Measurements from ENCODE around the gene ARMC2. TPM values are rescaled to one million over a fixed set of nuclear protein-coding genes. Genes with fewer than 3 reads are reported as not detected.

The ARMC2 gene
- total and polyA plus RNA-seq, 10 donors = 1.4 to 12.2 (median 5.7) TPM

GRCh38 chr6:108983151-108983550 is 134.9 kb downstream of the ARMC2 start:
- Histone ChIP-seq H3K4me3 (no peak overlapping the region), H3K27me3 (replicated peaks in 1 of 7) (no peaks in the 10 kb centered on the region), H3K9me3 (peaks cover 0 to 31% (median 19%) of the 10 kb centered on the region in 8 donors), H3K4me1 (no peaks in the 10 kb centered on the region), H3K36me3 (peaks cover 0 to 45% (median 16%) of the 10 kb centered on the region in 6 donors), H3K27ac (no peak overlapping the region)
- TF ChIP-seq POLR2AphosphoS5 (IDR thresholded peaks at IDR 0.05) (no peak), POLR2A (IDR thresholded peaks at IDR 0.05) (no peak)
- no peak for DNase-seq
- intact Hi-C loops (cut with DNase I; ENCODE audit: low total_unique reads) = no loop called here
- WGBS, 5 donors = 48 to 82% (median 68%) methylated on average over 1 of the region's 1 CpG

- H3K4me3 ChIP-seq = no peak overlapping the region
- TF ChIP-seq CTCF (IDR thresholded peaks at IDR 0.05 in 8 of 11, conservative IDR thresholded peaks at IDR 0.05 in 3 of 11) (no peak), POLR2A (IDR thresholded peaks at IDR 0.05) (no peak), POLR2AphosphoS5 (IDR thresholded peaks at IDR 0.05) (no peak)
- no peaks in the 10 kb centered on the region for H3K27me3 ChIP-seq (replicated peaks in 1 of 7)
- no peaks in the 10 kb centered on the region for H3K4me1 ChIP-seq
- intact Hi-C loops (cut with DNase I; ENCODE audit: low total_unique reads) = no loop called here
- H3K27ac ChIP-seq = no peak overlapping the region
- H3K36me3 ChIP-seq = peaks cover 5 to 66% (median 36%) of the 10 kb centered on the region in 6 donors
- DNase-seq = no peak
- H3K9me3 ChIP-seq = peaks cover 0 to 11% (median 4%) of the 10 kb centered on the region in 8 donors
Measured at GRCh38 chr6:108985301-108985700, 137.1 kb downstream of the ARMC2 start.

GRCh38 chr6:108987156-108987555 is 138.9 kb downstream of the ARMC2 start:
- no peaks in the 10 kb centered on the region for H3K27me3 ChIP-seq (replicated peaks in 1 of 7)
- peaks cover 0 to 4% (median 0%) of the 10 kb centered on the region in 8 donors for H3K9me3 ChIP-seq
- DNase-seq = no peak
- no peak overlapping the region for H3K4me3 ChIP-seq
- no peak overlapping the region for H3K27ac ChIP-seq
- no peak for TF ChIP-seq CTCF (IDR thresholded peaks at IDR 0.05 in 8 of 11, conservative IDR thresholded peaks at IDR 0.05 in 3 of 11)
- no peak for TF ChIP-seq POLR2A (IDR thresholded peaks at IDR 0.05)
- no peak for TF ChIP-seq POLR2AphosphoS5 (IDR thresholded peaks at IDR 0.05)
- H3K36me3 ChIP-seq = peaks cover 10 to 85% (median 54%) of the 10 kb centered on the region in 6 donors
- H3K4me1 ChIP-seq = no peaks in the 10 kb centered on the region
- intact Hi-C loops (cut with DNase I; ENCODE audit: low total_unique reads) = no loop called here

- Histone ChIP-seq H3K36me3 (peaks cover 10 to 96% (median 65%) of the 10 kb centered on the region in 6 donors), H3K4me3 (no peak overlapping the region), H3K27me3 (replicated peaks in 1 of 7) (no peaks in the 10 kb centered on the region), H3K4me1 (no peaks in the 10 kb centered on the region), H3K9me3 (no peaks in the 10 kb centered on the region), H3K27ac (no peak overlapping the region)
- WGBS, 5 donors = 94 to 99% (median 97%) methylated on average over 3 of the region's 3 CpGs
- intact Hi-C loops (cut with DNase I; ENCODE audit: low total_unique reads) = no loop called here
- TF ChIP-seq POLR2A (IDR thresholded peaks at IDR 0.05) (no peak), CTCF (IDR thresholded peaks at IDR 0.05 in 8 of 11, conservative IDR thresholded peaks at IDR 0.05 in 3 of 11) (no peak), POLR2AphosphoS5 (IDR thresholded peaks at IDR 0.05) (no peak)
- DNase-seq = no peak
Measured at GRCh38 chr6:108988296-108988695, 140.1 kb downstream of the ARMC2 start.

GRCh38 chr6:108988765-108989164 is 140.5 kb downstream of the ARMC2 start:
- Histone ChIP-seq H3K9me3 (no peaks in the 10 kb centered on the region), H3K27ac (no peak overlapping the region), H3K27me3 (replicated peaks in 1 of 7) (no peaks in the 10 kb centered on the region), H3K36me3 (peaks cover 10 to 100% (median 69%) of the 10 kb centered on the region in 6 donors), H3K4me1 (no peaks in the 10 kb centered on the region), H3K4me3 (no peak overlapping the region)
- DNase-seq = no peak
- WGBS, 5 donors = 96 to 97% (median 96%) methylated on average over 5 of the region's 5 CpGs
- intact Hi-C loops (cut with DNase I; ENCODE audit: low total_unique reads) = no loop called here
- TF ChIP-seq POLR2A (IDR thresholded peaks at IDR 0.05) = no peak
- TF ChIP-seq POLR2AphosphoS5 (IDR thresholded peaks at IDR 0.05) = peak in 1 of 3 donors; percentile 28
